ENCODE results near the gene TSEN15. TPM values are rescaled to one million over a fixed set of nuclear protein-coding genes. Genes with fewer than 3 reads are reported as not detected.

The TSEN15 gene
- total and polyA plus RNA-seq, 2 of the 13 experiments (the other 11 are each of a cell fraction or from before 2014, with no cell fraction given): 25.6 to 35.8 TPM

GRCh38 chr1:184051485-184052193 lies at the start of gene TSEN15 (continued):
- TF ChIP-seq ZNF776 (CRISPR knock-in tag; IDR thresholded peaks at IDR 0.05): peak; percentile 60; the same call in 1 of the 2 replicates
- peak; percentile 62 for TF ChIP-seq ESRRA (CRISPR knock-in tag; IDR thresholded peaks at IDR 0.05; ENCODE audit: low read depth)
- peak; percentile 24; the same call in 1 of the 2 replicates for TF ChIP-seq CERS6 (CRISPR knock-in tag; IDR thresholded peaks at IDR 0.05)
- 0 out of 2 replicates have a peak, but pooled peaks have one; percentile 31 for TF ChIP-seq ZNF589 (CRISPR knock-in tag; conservative IDR thresholded peaks at IDR 0.05)
- TF ChIP-seq KLF16 (CRISPR knock-in tag; IDR thresholded peaks at IDR 0.05): peak in 1 of 2 experiments; percentile 95; a peak in 2 of 4 replicates
- TF ChIP-seq ZNF160 (CRISPR knock-in tag; IDR thresholded peaks at IDR 0.05): peak; percentile 27; the same call in 1 of the 2 replicates
- no peak; the same call in 1 of the 2 replicates for TF ChIP-seq ZNF292 (CRISPR knock-in tag; IDR thresholded peaks at IDR 0.05; ENCODE audit: borderline replicate concordance, low read depth)
- peak; percentile 63 for TF ChIP-seq FOXA3 (CRISPR knock-in tag; IDR thresholded peaks at IDR 0.05)
- peak; percentile 58; the same call in 1 of the 2 replicates for TF ChIP-seq MEIS2 (CRISPR knock-in tag; IDR thresholded peaks at IDR 0.05)
- peak; percentile 99 for TF ChIP-seq ZNF891 (CRISPR knock-in tag; IDR thresholded peaks at IDR 0.05)
- no peak for TF ChIP-seq ZNF660 (CRISPR knock-in tag; IDR thresholded peaks at IDR 0.05; ENCODE audit: borderline replicate concordance, low read depth)
- peak; percentile 80; the same call in 1 of the 2 replicates for TF ChIP-seq ELF3 (CRISPR knock-in tag; IDR thresholded peaks at IDR 0.05)
- TF ChIP-seq NKX3-1 (CRISPR knock-in tag; IDR thresholded peaks at IDR 0.05): peak; percentile 78
- TF ChIP-seq ZNF800 (CRISPR knock-in tag; IDR thresholded peaks at IDR 0.05): peak; percentile 65
- no peak for TF ChIP-seq ZSCAN22 (CRISPR knock-in tag; IDR thresholded peaks at IDR 0.05)
- no peak for TF ChIP-seq ZNF75D (CRISPR knock-in tag; IDR thresholded peaks at IDR 0.05; ENCODE audit: borderline replicate concordance)
- TF ChIP-seq SMARCE1 (IDR thresholded peaks at IDR 0.05; ENCODE audit: borderline replicate concordance): no peak
- no peak for TF ChIP-seq KLF12 (CRISPR knock-in tag; IDR thresholded peaks at IDR 0.05; ENCODE audit: borderline replicate concordance)
- 0 out of 2 replicates have a peak, but pooled peaks have one; percentile 37 for TF ChIP-seq ISX (CRISPR knock-in tag; conservative IDR thresholded peaks at IDR 0.05)
- no peak for TF ChIP-seq CREM (IDR thresholded peaks at IDR 0.05)
- no peak for TF ChIP-seq CREM (CRISPR knock-in tag; IDR thresholded peaks at IDR 0.05)
- peak; percentile 92 to 100 for TF ChIP-seq ATF4 (CRISPR knock-in tag; IDR thresholded peaks at IDR 0.05)
- TF ChIP-seq ATF2 (CRISPR knock-in tag; IDR thresholded peaks at IDR 0.05): peak; percentile 79
- peak; percentile 81; the same call in 1 of the 2 replicates for TF ChIP-seq FOXK1 (CRISPR knock-in tag; IDR thresholded peaks at IDR 0.05; ENCODE audit: borderline replicate concordance, low read depth)

Data from HepG2 (cell line).